Measurements from ENCODE around the gene NAA16. TPM values are rescaled to one million over a fixed set of nuclear protein-coding genes. Genes with fewer than 3 reads are reported as not detected.

The NAA16 gene
- total and polyA plus RNA-seq, 9 of the 15 experiments (the other 6 are each of a cell fraction or from before 2014, with no cell fraction given), result 3.7 to 18.2 (median 12.0) TPM

DNA sequence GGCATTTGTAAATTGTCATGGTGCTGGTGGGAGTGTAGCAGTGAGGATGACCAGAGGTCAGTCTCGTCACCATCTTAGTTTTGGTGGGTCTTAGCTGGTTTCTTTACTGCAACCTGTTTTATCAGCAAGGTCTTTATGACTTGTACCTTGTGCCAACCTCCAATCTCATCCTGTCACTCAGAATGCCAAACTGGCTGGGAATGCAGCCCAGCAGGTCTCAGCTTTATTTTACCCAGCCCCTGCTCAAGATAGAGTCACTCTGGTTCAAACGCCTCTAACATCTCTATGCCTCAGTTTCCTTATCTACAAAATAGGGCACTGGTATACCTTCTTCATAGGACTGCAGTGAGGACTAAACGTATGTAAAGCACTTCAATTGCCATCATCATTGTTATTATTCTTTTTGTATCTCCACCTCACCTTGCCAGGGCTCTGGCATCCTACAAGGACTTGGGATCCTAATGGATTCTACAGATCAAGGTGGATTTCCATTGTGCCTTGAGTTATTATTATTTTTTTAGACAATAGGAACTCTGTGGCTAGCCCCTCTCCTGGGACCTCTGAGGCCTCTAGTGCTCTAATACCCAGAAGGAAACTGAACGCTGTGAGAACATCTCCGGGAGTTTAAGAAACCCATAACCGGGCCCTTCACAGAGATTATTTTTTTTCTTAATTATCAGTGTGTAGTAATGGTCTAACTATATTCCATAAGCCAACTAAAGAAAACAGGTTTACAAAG lies 77.2 kb downstream of the NAA16 start:
- DNase-seq (ENCODE audit: extremely low read depth in 1 of 4, low spot score in 3 of 4) (no peak), FAIRE-seq (no peak), ATAC-seq (no peak)
- Histone ChIP-seq H3K27me3 (ENCODE audit: control insufficient read depth in 2 of 2, insufficient read depth in 2 of 2, low read length in 2 of 2) (no peaks in the 10 kb centered on the region), H3K27ac (ENCODE audit: extremely low read depth, low read depth, low read length) (no peak overlapping the region), H3K9me1 (ENCODE audit: control insufficient read depth, insufficient read depth, low read length) (no peaks in the 10 kb centered on the region), H3K36me3 (ENCODE audit: control insufficient read depth, insufficient read depth, low read length) (no peaks in the 10 kb centered on the region), H3K4me1 (replicated peaks in 1 of 2; ENCODE audit: control insufficient read depth in 2 of 2, insufficient read depth in 2 of 2, low read length in 2 of 2) (no peaks in the 10 kb centered on the region), H3K4me3 (no peak overlapping the region), H3K4me2 (ENCODE audit: insufficient read depth, low read length) (no peak overlapping the region), H3K9ac (ENCODE audit: insufficient read depth in 1 of 2, low read depth in 2 of 2, low read length in 2 of 2) (no peak overlapping the region), H2AFZ (ENCODE audit: low read depth, low read length) (no peak overlapping the region), H4K20me1 (replicated peaks; ENCODE audit: control insufficient read depth, insufficient read depth, low read length) (no peaks in the 10 kb centered on the region; the same call in 1 of the 2 replicates), H3K79me2 (ENCODE audit: control insufficient read depth, insufficient read depth, low read length) (no peaks in the 10 kb centered on the region), H3K9me3 (replicated peaks; ENCODE audit: control insufficient read depth, insufficient read depth, low read depth, low read length) (no peaks in the 10 kb centered on the region)
- TF ChIP-seq ERF (CRISPR knock-in tag; IDR thresholded peaks at IDR 0.05) (no peak), ZNF507 (tag; conservative IDR thresholded peaks at IDR 0.05) (no peak), PRPF4 (IDR thresholded peaks at IDR 0.05; ENCODE audit: insufficient read depth, low read depth, low read length, poor library complexity, severe bottlenecking) (no peak), BRF1 (IDR thresholded peaks at IDR 0.05; ENCODE audit: borderline replicate concordance, extremely low read depth, insufficient read length) (no peak)
- BruUV-seq (replicated peaks), result no TSS peak
- ChIA-PET POLR2A (interaction anchor here (0.9 kb wide), 1 partner anchor 265 kb away, joined by 4 read pairs; no protein-coding TSS in a partner anchor), CTCF (ENCODE audit: low intra/inter-chr PET ratio) (no interaction called here)
- in situ Hi-C loops (cut with MboI), result no loop called here
- intact Hi-C loops (cut with micrococcal nuclease), result no loop called here
- 3% methylated on average over 6 of the region's 6 CpGs for WGBS (ENCODE audit: insufficient coverage, low coverage, missing lambda C conversion rate)

DNA sequence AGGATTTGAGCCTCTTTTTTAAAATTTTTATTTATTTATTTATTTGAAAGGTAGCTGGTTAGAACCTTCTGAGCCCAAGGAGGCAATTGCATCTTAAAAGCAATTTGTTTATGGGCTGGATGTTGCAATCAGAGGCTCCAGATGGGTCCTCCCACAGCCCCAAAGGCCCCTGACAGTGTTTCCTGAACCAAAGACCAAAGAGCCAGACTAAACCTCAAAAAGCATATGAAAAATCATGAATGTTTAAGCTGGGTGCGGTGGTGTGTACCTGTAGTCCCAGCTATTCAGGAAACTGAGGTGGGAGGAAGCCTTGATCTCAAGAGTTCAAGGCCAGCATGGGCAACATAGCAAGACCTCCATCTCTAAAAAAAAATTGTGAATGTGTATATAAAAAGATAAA lies 78.5 kb downstream of the NAA16 start:
- POLR2A ChIA-PET, result interaction anchor here (0.6 kb wide), 1 partner anchor 15 kb away, joined by 3 read pairs; no protein-coding TSS in a partner anchor
- Histone ChIP-seq H2AFZ (ENCODE audit: low read depth, low read length) (no peak overlapping the region), H3K79me2 (ENCODE audit: control insufficient read depth, insufficient read depth, low read length) (no peaks in the 10 kb centered on the region), H3K4me1 (replicated peaks in 1 of 2; ENCODE audit: control insufficient read depth in 2 of 2, insufficient read depth in 2 of 2, low read length in 2 of 2) (no peaks in the 10 kb centered on the region), H3K4me2 (ENCODE audit: insufficient read depth, low read length) (no peak overlapping the region), H3K9ac (ENCODE audit: insufficient read depth in 1 of 2, low read depth in 2 of 2, low read length in 2 of 2) (no peak overlapping the region), H3K36me3 (ENCODE audit: control insufficient read depth, insufficient read depth, low read length) (no peaks in the 10 kb centered on the region), H3K9me3 (replicated peaks; ENCODE audit: control insufficient read depth, insufficient read depth, low read depth, low read length) (no peaks in the 10 kb centered on the region), H3K9me1 (ENCODE audit: control insufficient read depth, insufficient read depth, low read length) (no peaks in the 10 kb centered on the region), H3K27ac (ENCODE audit: extremely low read depth, low read depth, low read length) (no peak overlapping the region), H3K27me3 (ENCODE audit: control insufficient read depth in 2 of 2, insufficient read depth in 2 of 2, low read length in 2 of 2) (no peaks in the 10 kb centered on the region), H4K20me1 (replicated peaks; ENCODE audit: control insufficient read depth, insufficient read depth, low read length) (no peaks in the 10 kb centered on the region; the same call in 1 of the 2 replicates), H3K4me3 (no peak overlapping the region)
- no peak for DNase-seq (ENCODE audit: extremely low read depth in 1 of 4, low spot score in 3 of 4)
- WGBS (ENCODE audit: insufficient coverage, low coverage, missing lambda C conversion rate), result no CpG with 5 or more reads among the region's 1 CpG
- ATAC-seq, result no peak
- FAIRE-seq, result no peak
- in situ Hi-C loops (cut with MboI) (no loop called here), intact Hi-C loops (cut with micrococcal nuclease) (no loop called here)
- TF ChIP-seq, protein P1, sequence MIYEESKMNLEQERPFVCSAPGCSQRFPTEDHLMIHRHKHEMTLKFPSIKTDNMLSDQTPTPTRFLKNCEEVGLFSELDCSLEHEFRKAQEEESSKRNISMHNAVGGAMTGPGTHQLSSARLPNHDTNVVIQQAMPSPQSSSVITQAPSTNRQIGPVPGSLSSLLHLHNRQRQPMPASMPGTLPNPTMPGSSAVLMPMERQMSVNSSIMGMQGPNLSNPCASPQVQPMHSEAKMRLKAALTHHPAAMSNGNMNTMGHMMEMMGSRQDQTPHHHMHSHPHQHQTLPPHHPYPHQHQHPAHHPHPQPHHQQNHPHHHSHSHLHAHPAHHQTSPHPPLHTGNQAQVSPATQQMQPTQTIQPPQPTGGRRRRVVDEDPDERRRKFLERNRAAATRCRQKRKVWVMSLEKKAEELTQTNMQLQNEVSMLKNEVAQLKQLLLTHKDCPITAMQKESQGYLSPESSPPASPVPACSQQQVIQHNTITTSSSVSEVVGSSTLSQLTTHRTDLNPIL (CRISPR knock-in tag; IDR thresholded peaks at IDR 0.05), result no peak
- no peak for TF ChIP-seq ETS2 (tag; IDR thresholded peaks at IDR 0.05; ENCODE audit: borderline replicate concordance, poor library complexity, severe bottlenecking)
- TF ChIP-seq ZNF707 (CRISPR knock-in tag; conservative IDR thresholded peaks at IDR 0.05), result no peak
- no peak for TF ChIP-seq THAP7 (CRISPR knock-in tag; IDR thresholded peaks at IDR 0.05)
- TF ChIP-seq RBM25 (IDR thresholded peaks at IDR 0.05; ENCODE audit: low read depth, low read length, severe bottlenecking), result no peak
- no peak for TF ChIP-seq DIDO1 (tag; IDR thresholded peaks at IDR 0.05; ENCODE audit: low read depth)
- CTCF ChIA-PET (ENCODE audit: low intra/inter-chr PET ratio), result no interaction called here
- BruUV-seq (replicated peaks), result no TSS peak
